Measurements from ENCODE around the gene RPGRIP1L.

DNA sequence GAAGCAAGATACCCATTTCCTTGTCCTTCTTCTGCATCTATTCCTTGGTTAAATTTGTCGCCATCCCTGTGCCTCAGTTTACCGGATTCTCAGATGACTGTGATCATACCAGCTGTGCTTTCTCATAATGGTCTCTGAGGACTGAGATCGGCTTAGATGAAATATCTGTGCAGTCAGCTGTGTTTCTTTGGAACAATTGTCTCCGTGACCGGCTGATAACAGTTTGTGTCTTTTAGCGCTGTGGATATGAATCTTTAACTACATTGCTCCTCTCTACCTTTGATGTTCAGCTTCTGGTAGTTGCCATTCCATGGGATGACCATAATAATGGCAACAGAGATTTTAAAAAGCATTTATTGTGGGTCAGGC is 770 bp upstream of the RPGRIP1L start:
- TF ChIP-seq, protein P1, sequence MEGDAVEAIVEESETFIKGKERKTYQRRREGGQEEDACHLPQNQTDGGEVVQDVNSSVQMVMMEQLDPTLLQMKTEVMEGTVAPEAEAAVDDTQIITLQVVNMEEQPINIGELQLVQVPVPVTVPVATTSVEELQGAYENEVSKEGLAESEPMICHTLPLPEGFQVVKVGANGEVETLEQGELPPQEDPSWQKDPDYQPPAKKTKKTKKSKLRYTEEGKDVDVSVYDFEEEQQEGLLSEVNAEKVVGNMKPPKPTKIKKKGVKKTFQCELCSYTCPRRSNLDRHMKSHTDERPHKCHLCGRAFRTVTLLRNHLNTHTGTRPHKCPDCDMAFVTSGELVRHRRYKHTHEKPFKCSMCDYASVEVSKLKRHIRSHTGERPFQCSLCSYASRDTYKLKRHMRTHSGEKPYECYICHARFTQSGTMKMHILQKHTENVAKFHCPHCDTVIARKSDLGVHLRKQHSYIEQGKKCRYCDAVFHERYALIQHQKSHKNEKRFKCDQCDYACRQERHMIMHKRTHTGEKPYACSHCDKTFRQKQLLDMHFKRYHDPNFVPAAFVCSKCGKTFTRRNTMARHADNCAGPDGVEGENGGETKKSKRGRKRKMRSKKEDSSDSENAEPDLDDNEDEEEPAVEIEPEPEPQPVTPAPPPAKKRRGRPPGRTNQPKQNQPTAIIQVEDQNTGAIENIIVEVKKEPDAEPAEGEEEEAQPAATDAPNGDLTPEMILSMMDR (IDR thresholded peaks at IDR 0.05) = no peak
- no peak for TF ChIP-seq POLR2AphosphoS5 (IDR thresholded peaks at IDR 0.05; ENCODE audit: insufficient read depth in 1 of 2, low read depth in 1 of 2)
- TF ChIP-seq POLR2A (IDR thresholded peaks at IDR 0.05) = no peak
